Measurements from ENCODE around the gene MPEG1.

MPEG1 gene

GRCh38 chr11:59171508-59172322 lies 41.0 kb downstream of the MPEG1 start, which contains the start of gene DTX4:
DTX4 (plus strand) TSS chr11:59172132; CDS start chr11:59172596, 464 bp downstream.
- DNase-seq (ENCODE audit: low spot score): peak; percentile 84

DNA sequence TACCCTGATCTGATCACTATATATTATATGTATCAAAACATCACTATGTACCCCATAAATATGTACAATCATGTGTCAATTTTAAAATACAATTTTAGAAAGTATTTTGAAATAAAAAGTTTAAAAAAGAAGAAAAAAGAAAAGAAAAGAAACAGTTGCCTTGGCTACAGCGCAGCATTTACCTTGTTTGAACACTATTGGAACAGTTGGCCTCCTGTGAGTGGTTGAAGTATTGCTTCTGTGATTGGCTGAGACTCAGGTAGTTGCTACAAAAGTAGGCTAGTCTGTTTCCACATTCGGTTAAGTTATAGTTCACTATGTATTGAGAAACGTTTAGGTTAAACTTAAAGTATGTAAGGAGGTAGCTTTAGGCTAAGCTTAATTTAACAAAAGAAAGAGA lies 48.7 kb downstream of the MPEG1 start:
- DNase-seq (ENCODE audit: low spot score): no peak

All from HuH-7 (cell line).